Stimulated activated CD4-positive, alpha-beta T cell treated with anti-CD3 and anti-CD28 coated beads, TNF-alpha, amount 100 ng/mL, for 48 hours (primary cell): ENCODE results near the gene TXNDC9.
"Not testable (repeated sequence)": the region's sequence is repeated elsewhere in the genome, so short reads cannot be mapped to it uniquely, and the experiment has no call there.

Experiments used
- DNase-seq, 3 donors: peaks; one replicate each; pipeline ENCODE4 v3.0.0-alpha.2; 2020; ENCODE audit warnings: low read depth in 3 of 3

Gene TXNDC9

GRCh38 chr2:99325384-99325783 lies 10.7 kb downstream of the TXNDC9 start:
- DNase-seq = no peak

GRCh38 chr2:99317873-99318200 lies 18.3 kb downstream of the TXNDC9 start:
- not testable (repeated sequence) for DNase-seq

- no peak for DNase-seq
Observed at GRCh38 chr2:99317161-99317872, 18.8 kb downstream of the TXNDC9 start.

- DNase-seq = not testable (repeated sequence)
Observed at GRCh38 chr2:99301097-99301496, 35.0 kb downstream of the TXNDC9 start, which contains the start of gene LYG1. LYG1 (minus strand) TSS chr2:99301197; CDS start chr2:99295670, 5,527 bp downstream.

GRCh38 chr2:99299580-99299979 lies 36.6 kb downstream of the TXNDC9 start:
- no peak for DNase-seq

- DNase-seq = no peak
Observed at GRCh38 chr2:99297994-99298393, 38.1 kb downstream of the TXNDC9 start.

- DNase-seq = no peak
Observed at GRCh38 chr2:99285526-99285925, 50.6 kb downstream of the TXNDC9 start.

GRCh38 chr2:99279969-99280695 lies 56.0 kb downstream of the TXNDC9 start:
- no peak for DNase-seq

GRCh38 chr2:99278793-99279291 lies 57.3 kb downstream of the TXNDC9 start:
- DNase-seq = no peak

GRCh38 chr2:99278195-99278765 lies 57.9 kb downstream of the TXNDC9 start:
- DNase-seq = not testable (repeated sequence)

- no peak for DNase-seq
Observed at GRCh38 chr2:99275882-99276281, 60.3 kb downstream of the TXNDC9 start.
